HG03280 (cell line): ENCODE measurements around the gene MBOAT7.
A peak's percentile ranks its signal among the peaks of the same experiment; 100 is the strongest.

Experiments
- ATAC-seq: cut with Tn5 transposase; IDR thresholded peaks from one replicate; pipeline ENCODE4 v1.9.1; 2021; ENCODE audit warnings: mild to moderate bottlenecking, moderate library complexity; ENCODE audit not compliant: unreplicated experiment

MBOAT7 gene

GRCh38 chr19:54147676-54148075 lies 41.7 kb downstream of the MBOAT7 start:
- no peak for ATAC-seq

GRCh38 chr19:54145541-54146158 lies 43.7 kb downstream of the MBOAT7 start:
- no peak for ATAC-seq

- ATAC-seq = no peak
Measured at GRCh38 chr19:54142166-54142780, 47.1 kb downstream of the MBOAT7 start.

GRCh38 chr19:54141356-54141755 lies 48.0 kb downstream of the MBOAT7 start:
- no peak for ATAC-seq

GRCh38 chr19:54138489-54139256 lies 50.7 kb downstream of the MBOAT7 start:
- ATAC-seq = no peak

- ATAC-seq = no peak
Measured at GRCh38 chr19:54137699-54138488, 51.5 kb downstream of the MBOAT7 start, which contains the start of gene CNOT3. CNOT3 (plus strand) TSS chr19:54137762; CDS start chr19:54142979, 5,217 bp downstream.

GRCh38 chr19:54136864-54137698 lies 52.3 kb downstream of the MBOAT7 start:
- ATAC-seq = peak; percentile 75

GRCh38 chr19:54136086-54136863 lies 53.1 kb downstream of the MBOAT7 start:
- no peak for ATAC-seq

GRCh38 chr19:54133957-54134590 lies 55.3 kb downstream of the MBOAT7 start:
- ATAC-seq = no peak

GRCh38 chr19:54133312-54133956 lies 55.9 kb downstream of the MBOAT7 start:
- no peak for ATAC-seq

- no peak for ATAC-seq
Measured at GRCh38 chr19:54129617-54129996, 59.8 kb downstream of the MBOAT7 start.

GRCh38 chr19:54128796-54129616 lies 60.4 kb downstream of the MBOAT7 start:
- no peak for ATAC-seq

GRCh38 chr19:54128441-54128725 lies 61.0 kb downstream of the MBOAT7 start:
- ATAC-seq = no peak

- ATAC-seq = no peak
Measured at GRCh38 chr19:54127688-54128440, 61.5 kb downstream of the MBOAT7 start.

- ATAC-seq = no peak
Measured at GRCh38 chr19:54125713-54126112, 63.7 kb downstream of the MBOAT7 start.

GRCh38 chr19:54124393-54124792 lies 65.0 kb downstream of the MBOAT7 start:
- ATAC-seq = no peak

- ATAC-seq = no peak
Measured at GRCh38 chr19:54123682-54124081, 65.7 kb downstream of the MBOAT7 start.
